ENCODE results near the gene KIRREL3.
A peak's percentile ranks its signal among the peaks of the same experiment; 100 is the strongest.

The KIRREL3 gene

GRCh38 chr11:126624506-126624905 is 376.1 kb downstream of the KIRREL3 start:
- H3K4me3 ChIP-seq (ENCODE audit: control insufficient read depth, low read depth, low read length): no peak overlapping the region
- DNase-seq (ENCODE audit: low read depth): peak; percentile 30
- TF ChIP-seq CTCF (conservative IDR thresholded peaks at IDR 0.05; ENCODE audit: control insufficient read depth, insufficient read depth, low read depth, low read length): no peak

- DNase-seq (ENCODE audit: low read depth): no peak
- TF ChIP-seq CTCF (conservative IDR thresholded peaks at IDR 0.05; ENCODE audit: control insufficient read depth, insufficient read depth, low read depth, low read length): no peak
- no peak overlapping the region for H3K4me3 ChIP-seq (ENCODE audit: control insufficient read depth, low read depth, low read length)
Measured at GRCh38 chr11:126619516-126619915, 381.1 kb downstream of the KIRREL3 start.

GRCh38 chr11:126615845-126616244 is 384.7 kb downstream of the KIRREL3 start:
- no peak for DNase-seq (ENCODE audit: low read depth)

GRCh38 chr11:126613272-126613671 is 387.3 kb downstream of the KIRREL3 start:
- no peak for DNase-seq (ENCODE audit: low read depth)
- H3K4me3 ChIP-seq (ENCODE audit: control insufficient read depth, low read depth, low read length): no peak overlapping the region
- no peak for TF ChIP-seq CTCF (conservative IDR thresholded peaks at IDR 0.05; ENCODE audit: control insufficient read depth, insufficient read depth, low read depth, low read length)

More at GRCh38 chr11:126615845-126616244, 384.7 kb downstream of the KIRREL3 start:
- TF ChIP-seq CTCF (conservative IDR thresholded peaks at IDR 0.05; ENCODE audit: control insufficient read depth, insufficient read depth, low read depth, low read length): no peak
- no peak overlapping the region for H3K4me3 ChIP-seq (ENCODE audit: control insufficient read depth, low read depth, low read length)

GRCh38 chr11:126612671-126613070 is 387.9 kb downstream of the KIRREL3 start:
- TF ChIP-seq CTCF (conservative IDR thresholded peaks at IDR 0.05; ENCODE audit: control insufficient read depth, insufficient read depth, low read depth, low read length): no peak
- no peak overlapping the region for H3K4me3 ChIP-seq (ENCODE audit: control insufficient read depth, low read depth, low read length)
- DNase-seq (ENCODE audit: low read depth): no peak

GRCh38 chr11:126611438-126611837 is 389.1 kb downstream of the KIRREL3 start:
- no peak overlapping the region for H3K4me3 ChIP-seq (ENCODE audit: control insufficient read depth, low read depth, low read length)
- no peak for TF ChIP-seq CTCF (conservative IDR thresholded peaks at IDR 0.05; ENCODE audit: control insufficient read depth, insufficient read depth, low read depth, low read length)
- DNase-seq (ENCODE audit: low read depth): no peak

GRCh38 chr11:126608658-126609057 is 391.9 kb downstream of the KIRREL3 start:
- no peak for TF ChIP-seq CTCF (conservative IDR thresholded peaks at IDR 0.05; ENCODE audit: control insufficient read depth, insufficient read depth, low read depth, low read length)
- no peak overlapping the region for H3K4me3 ChIP-seq (ENCODE audit: control insufficient read depth, low read depth, low read length)
- DNase-seq (ENCODE audit: low read depth): no peak
